GM12873 (cell line): ENCODE data around the gene FHAD1.

Experiments
- TF ChIP-seq, protein P1 (sequence below): IDR thresholded peaks from 2 replicates; pipeline ENCODE4 v1.5.1; 2012; ENCODE audit warnings: low read depth, mild to moderate bottlenecking, moderate library complexity, low read length, control low read depth; ENCODE audit not compliant: insufficient read depth; ENCODE audit errors: missing control alignments

The FHAD1 gene

DNA sequence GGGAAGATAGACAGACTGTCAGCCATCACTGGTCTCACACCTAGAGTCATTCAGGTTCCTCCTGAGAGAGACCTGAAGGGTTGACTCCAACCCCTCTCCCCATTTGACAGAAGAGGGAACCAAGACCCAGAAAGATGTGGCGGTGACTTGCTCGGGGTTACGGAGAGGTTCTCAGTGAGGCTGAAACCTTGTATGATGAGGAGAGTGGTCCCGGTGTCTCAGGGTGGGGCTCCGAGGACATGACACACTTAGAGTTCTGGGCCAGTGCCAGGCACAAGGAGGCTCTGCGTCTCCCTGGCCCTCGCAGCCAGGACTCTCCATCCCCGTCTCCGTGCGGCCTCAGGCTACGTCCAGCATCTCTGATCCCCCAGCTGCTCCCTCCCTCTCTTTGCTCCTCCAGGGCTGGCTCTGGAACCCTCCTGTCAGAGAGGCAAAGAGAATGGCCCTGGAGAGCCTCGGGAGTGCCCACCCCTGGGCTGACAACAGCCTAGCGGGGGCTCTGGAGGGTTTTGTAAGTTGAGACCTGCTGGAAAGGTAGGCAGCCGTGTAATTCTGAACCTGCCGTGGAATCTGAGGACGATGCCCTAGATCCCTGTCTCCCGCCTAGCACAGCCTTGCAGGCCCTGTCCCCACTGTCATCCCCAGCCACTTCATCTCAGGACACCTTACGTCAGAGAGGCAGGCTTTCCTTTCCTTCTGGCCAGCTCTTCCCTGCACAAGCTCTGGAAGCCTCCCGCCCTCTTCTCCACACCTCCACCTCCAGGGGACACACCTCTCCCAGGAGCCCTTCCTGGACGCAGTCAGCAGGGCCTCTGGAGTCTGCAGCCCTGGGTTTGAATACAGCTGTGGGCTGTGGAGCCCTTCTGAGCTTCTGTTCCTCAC, 166.8 kb downstream of the FHAD1 start:
- TF ChIP-seq, protein P1, sequence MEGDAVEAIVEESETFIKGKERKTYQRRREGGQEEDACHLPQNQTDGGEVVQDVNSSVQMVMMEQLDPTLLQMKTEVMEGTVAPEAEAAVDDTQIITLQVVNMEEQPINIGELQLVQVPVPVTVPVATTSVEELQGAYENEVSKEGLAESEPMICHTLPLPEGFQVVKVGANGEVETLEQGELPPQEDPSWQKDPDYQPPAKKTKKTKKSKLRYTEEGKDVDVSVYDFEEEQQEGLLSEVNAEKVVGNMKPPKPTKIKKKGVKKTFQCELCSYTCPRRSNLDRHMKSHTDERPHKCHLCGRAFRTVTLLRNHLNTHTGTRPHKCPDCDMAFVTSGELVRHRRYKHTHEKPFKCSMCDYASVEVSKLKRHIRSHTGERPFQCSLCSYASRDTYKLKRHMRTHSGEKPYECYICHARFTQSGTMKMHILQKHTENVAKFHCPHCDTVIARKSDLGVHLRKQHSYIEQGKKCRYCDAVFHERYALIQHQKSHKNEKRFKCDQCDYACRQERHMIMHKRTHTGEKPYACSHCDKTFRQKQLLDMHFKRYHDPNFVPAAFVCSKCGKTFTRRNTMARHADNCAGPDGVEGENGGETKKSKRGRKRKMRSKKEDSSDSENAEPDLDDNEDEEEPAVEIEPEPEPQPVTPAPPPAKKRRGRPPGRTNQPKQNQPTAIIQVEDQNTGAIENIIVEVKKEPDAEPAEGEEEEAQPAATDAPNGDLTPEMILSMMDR, result no peak

DNA sequence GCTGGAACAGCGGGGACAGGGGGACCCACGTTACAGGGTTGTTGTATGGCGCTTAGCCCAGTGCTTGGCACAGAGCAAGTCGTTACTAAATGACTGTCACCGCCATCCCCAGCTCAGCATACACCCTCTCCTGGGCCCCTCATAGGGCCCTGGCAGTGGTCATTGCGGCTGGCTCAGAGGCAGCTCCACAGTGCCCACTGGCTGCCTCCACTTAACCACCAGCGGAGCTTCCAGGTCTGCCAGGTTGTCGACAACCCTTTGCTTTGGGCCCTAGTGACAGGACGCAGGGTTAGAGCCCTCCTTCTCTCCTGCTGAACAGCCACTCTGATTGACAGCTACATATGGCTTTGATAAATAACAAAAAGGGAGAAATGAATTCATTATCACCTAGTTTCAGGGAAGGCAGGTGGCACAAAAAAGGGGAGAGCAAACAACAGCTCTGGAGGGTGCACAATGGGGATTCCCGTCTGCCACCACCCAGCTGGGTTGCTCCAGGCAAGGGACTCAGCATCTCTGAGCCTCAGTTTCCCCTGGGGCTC, 167.5 kb downstream of the FHAD1 start:
- TF ChIP-seq, protein P1, result no peak

DNA sequence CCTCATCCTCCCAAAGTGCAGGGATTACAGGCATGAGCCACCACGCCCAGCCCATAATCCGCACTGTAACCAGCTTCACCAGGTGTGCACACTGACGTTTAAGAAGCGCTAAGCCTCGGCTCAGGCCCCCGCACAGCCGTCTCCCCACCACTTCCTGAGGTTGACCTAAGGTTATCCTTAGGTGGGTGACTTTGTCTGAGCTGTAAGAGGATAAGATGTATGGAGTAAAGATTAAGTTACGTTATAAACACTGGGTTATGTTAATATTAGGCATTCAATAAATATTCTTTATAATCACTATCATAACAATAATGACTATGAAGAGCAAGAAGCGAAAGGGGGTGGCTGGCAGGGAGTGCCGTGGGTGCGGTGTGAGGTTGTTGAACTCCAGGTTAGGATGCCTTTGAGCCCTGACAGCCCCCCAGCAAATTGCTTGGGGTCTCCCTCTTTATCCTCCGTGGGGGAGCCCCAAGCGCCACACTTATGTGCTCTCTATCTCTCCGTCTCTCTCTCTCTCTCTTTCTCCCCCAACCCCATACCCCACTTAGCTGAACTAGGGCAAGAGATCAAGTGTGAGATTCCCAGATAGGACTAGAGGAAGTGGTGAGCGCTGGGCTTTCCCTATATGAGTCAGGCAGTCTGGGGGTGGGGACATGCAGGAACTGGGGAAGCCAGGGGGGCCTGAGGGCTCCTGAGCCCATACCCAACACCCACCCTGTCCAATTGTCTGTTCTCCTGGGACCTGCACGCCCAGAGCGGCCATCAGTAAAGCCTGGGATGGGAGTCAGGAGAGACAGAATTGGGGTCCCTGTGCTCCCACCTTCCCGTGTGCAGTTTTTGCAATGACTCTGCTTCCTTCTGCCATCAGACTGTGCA, 170.3 kb downstream of the FHAD1 start:
- TF ChIP-seq, protein P1, result no peak

DNA sequence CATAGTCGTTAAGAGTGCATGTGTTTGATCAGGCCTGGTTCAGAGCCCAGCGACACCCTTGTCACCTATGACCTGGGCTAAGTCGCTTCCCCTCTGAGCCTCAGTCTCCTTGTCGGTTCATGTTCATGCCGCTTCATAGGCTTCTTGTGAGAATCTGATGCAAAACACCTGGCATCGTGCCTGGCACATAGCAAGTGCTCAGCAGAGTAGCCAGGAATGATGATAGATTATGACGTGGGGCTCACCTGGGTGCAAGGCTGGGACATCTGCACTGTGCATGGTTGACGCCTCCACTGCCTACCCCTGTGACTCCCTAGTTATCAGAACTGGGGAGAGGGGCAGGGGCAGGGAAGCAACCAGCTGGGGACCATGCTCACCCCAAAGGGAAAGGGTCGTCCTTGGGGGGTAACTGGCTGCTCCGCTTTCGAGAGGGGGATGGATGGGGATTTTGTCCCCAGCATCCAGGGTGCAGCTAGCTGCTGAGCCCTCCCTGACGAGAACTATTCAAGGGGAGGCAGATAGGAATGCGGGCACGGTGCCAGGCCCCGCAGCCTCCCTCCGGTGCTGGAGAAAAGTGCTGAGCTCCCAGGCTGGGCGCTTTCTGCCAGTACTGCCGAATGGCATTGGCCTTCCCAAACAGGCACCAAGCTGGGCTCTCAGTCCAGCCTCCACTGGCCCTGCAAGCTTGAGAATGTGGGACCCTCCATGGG, 171.9 kb downstream of the FHAD1 start:
- TF ChIP-seq, protein P1, result no peak

DNA sequence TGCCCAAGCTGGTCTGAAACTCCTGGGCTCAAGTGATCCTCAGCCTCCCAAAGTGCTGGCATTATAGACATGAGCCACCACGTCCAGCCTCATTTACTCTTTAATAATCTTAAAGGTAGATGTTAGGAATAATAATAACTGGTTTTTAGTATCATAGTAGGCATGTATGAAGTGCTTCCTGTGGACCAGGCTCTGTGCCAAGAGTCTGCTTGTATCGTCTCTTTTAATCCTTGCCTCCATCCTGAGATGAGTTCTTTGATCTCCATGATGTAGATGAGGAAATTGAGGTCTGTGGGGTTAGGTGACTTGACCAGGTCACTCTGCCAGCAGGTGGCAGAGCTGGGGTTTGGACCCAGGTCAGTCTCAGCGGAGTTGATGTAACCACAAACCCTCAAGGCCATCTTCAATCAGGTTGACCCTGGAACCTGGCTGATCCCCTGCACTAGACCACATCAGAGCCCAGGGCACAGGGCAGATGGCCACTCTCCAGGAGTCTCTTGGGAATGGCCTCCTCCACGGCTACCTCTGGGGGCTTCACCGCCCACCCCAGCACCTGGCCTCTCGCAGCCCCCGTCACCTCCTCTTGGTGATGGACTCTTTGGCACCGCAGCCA, 173.9 kb downstream of the FHAD1 start:
- TF ChIP-seq, protein P1, result no peak

DNA sequence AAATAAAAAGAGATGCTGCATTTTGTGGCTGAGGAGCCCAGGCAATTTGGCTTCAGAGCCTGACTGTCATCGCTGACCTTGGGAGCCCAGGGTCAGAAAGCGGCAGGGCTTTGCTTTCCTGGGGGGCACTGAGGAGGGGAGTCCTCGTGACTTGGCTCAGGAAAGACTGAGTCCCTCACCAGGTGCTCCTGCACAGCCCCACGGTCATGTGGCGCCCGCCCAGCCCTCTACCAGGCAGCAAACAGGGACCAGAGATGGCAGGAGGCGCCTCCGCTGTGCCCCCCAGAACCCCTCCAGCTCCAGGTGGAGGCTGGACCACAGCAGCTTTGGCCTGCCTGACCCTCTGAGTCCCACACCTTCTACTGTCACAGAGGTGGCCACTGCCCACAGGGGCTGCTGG, 175.8 kb downstream of the FHAD1 start:
- TF ChIP-seq, protein P1, result no peak
